ENCODE data around the gene USP6.
"Not testable (repeated sequence)": the region's sequence is repeated elsewhere in the genome, so short reads cannot be mapped to it uniquely, and the experiment has no call there.

USP6 gene

DNA sequence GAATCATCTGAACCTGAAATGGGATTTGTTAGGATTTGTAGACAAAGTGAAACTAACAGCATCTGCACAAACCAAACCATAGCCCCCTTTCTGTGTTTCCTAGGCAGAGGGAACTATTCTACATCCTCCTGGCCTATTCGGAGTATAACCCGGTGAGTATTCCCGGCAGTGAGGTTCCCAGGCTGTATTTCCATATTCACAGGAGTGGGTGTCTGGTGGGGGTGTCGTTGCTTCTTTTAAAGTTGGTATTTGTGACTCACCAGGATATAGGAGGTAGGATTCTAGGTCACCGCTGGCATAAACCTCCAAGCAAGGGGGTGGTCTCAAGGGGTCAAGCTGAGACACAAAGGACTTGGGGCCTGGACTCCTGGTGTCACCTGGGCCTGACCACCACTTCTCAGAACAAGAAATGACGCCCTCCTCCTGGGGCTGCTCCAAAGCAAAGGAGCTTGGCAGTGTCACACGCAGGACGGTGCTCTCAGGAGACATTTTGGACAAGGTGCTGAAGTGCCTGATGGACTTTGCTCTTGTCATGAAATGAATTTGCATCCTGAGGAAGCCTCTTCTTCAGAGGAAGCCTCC is 19.4 kb downstream of the USP6 start:
- not testable (repeated sequence) for DNase-seq; H3K9me3 ChIP-seq (ENCODE audit: control insufficient read depth, low read length); H3K27me3 ChIP-seq (replicated peaks; ENCODE audit: control insufficient read depth, insufficient read depth, low read length, poor library complexity, severe bottlenecking); H3K4me3 ChIP-seq (ENCODE audit: insufficient read depth, low read depth, low read length, poor library complexity, severe bottlenecking); H3K4me1 ChIP-seq (ENCODE audit: control insufficient read depth, insufficient read depth, low read length, poor library complexity, severe bottlenecking); H3K36me3 ChIP-seq (ENCODE audit: control insufficient read depth, insufficient read depth, low read length); H3K27ac ChIP-seq (ENCODE audit: insufficient read depth, low read length, poor library complexity, severe bottlenecking)

DNA sequence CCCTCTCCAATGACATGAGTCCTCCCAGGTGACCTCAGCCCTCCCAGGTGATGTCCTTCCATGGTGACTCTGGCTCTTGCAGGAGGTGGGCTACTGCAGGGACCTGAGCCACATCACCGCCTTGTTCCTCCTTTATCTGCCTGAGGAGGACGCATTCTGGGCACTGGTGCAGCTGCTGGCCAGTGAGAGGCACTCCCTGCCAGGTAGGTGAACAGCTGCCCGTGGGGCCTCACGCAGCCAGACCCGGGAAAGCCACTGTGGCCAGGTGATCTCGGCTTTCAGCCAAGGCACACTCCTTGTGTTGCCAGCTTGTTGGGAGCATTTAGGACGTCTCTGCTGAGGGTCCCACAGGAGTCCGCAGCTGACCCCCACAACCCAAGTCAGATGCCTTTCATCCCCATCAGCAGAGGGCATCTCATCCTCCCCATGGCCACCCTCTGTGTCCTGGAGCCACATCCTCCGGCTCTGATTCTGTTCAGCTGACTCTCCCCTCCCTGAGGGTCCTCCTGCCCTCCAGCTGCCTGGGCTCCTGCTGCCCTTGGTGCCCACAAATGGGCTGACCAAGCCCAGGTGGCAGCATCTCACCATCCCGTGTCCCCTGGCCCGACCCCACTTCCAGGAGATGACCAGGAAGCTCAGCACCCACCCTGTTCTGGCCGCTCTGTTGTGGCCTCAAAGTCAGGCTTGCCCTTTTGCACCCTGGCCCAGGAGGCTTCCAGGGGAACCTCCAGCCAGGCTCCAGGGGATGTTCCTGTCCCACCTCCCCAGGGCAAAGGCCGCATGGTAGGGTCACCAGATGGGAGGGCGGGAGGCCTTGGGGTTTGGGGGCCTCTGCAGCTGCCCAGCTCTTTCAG is 20.1 kb downstream of the USP6 start:
- no peak for DNase-seq
- Histone ChIP-seq H3K4me3 (ENCODE audit: insufficient read depth, low read depth, low read length, poor library complexity, severe bottlenecking) (no peak overlapping the region), H3K27ac (ENCODE audit: insufficient read depth, low read length, poor library complexity, severe bottlenecking) (no peak overlapping the region), H3K4me1 (ENCODE audit: control insufficient read depth, insufficient read depth, low read length, poor library complexity, severe bottlenecking) (no peaks in the 10 kb centered on the region), H3K27me3 (replicated peaks; ENCODE audit: control insufficient read depth, insufficient read depth, low read length, poor library complexity, severe bottlenecking) (no peaks in the 10 kb centered on the region), H3K36me3 (ENCODE audit: control insufficient read depth, insufficient read depth, low read length) (no peaks in the 10 kb centered on the region), H3K9me3 (ENCODE audit: control insufficient read depth, low read length) (no peaks in the 10 kb centered on the region)

GRCh38 chr17:5136580-5137412 is 21.0 kb downstream of the USP6 start:
- H3K9me3 ChIP-seq (ENCODE audit: control insufficient read depth, low read length); H3K4me3 ChIP-seq (ENCODE audit: insufficient read depth, low read depth, low read length, poor library complexity, severe bottlenecking); DNase-seq; H3K27ac ChIP-seq (ENCODE audit: insufficient read depth, low read length, poor library complexity, severe bottlenecking); H3K27me3 ChIP-seq (replicated peaks; ENCODE audit: control insufficient read depth, insufficient read depth, low read length, poor library complexity, severe bottlenecking); H3K4me1 ChIP-seq (ENCODE audit: control insufficient read depth, insufficient read depth, low read length, poor library complexity, severe bottlenecking); H3K36me3 ChIP-seq (ENCODE audit: control insufficient read depth, insufficient read depth, low read length): not testable (repeated sequence)

DNA sequence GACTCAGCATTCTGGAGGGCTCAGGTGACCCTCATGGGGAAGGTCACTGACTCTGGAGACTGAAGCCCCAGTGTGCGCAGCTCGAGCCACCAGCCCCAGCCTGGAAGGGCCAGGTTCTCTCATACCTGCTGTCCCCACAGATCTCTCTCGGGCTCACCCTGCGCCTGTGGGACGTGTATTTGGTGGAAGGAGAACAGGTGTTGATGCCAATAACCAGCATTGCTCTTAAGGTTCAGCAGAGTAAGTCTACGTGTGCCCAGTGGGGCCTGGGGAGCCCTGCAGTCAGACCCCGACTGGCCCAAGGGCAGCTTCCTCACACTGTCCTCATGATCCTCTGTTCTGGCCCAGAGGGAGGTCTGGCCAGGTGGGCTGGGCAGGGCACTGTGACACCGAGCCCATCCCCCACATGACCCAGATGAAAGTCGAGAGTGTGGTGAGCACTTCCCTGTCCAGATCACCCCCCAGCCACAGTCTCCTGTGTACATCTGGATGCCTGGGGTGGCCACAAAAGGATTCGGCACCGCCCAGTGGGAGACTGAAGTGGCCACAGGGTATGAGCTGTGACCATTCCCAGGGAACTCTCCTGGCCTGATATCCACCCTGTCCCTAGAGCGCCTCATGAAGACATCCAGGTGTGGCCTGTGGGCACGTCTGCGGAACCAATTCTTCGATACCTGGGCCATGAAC is 21.8 kb downstream of the USP6 start:
- not testable (repeated sequence) for H3K27ac ChIP-seq (ENCODE audit: insufficient read depth, low read length, poor library complexity, severe bottlenecking); H3K27me3 ChIP-seq (replicated peaks; ENCODE audit: control insufficient read depth, insufficient read depth, low read length, poor library complexity, severe bottlenecking); DNase-seq; H3K9me3 ChIP-seq (ENCODE audit: control insufficient read depth, low read length); H3K36me3 ChIP-seq (ENCODE audit: control insufficient read depth, insufficient read depth, low read length); H3K4me1 ChIP-seq (ENCODE audit: control insufficient read depth, insufficient read depth, low read length, poor library complexity, severe bottlenecking); H3K4me3 ChIP-seq (ENCODE audit: insufficient read depth, low read depth, low read length, poor library complexity, severe bottlenecking)

DNA sequence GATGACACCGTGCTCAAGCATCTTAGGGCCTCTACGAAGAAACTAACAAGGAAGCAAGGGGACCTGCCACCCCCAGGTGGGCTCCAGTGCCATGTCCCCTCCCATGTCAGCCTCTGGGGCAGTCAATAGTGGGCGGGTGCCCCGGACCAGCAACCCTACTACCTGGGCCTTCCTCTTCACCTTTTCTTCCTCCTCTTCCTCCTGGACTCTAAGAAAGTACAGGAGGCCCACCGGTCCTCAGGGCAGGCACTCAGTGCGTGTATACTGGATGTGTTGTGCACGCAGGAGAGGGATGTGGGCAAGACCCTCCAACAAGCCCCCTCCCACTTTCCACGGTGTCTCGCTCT is 22.3 kb downstream of the USP6 start:
- not testable (repeated sequence) for H3K36me3 ChIP-seq (ENCODE audit: control insufficient read depth, insufficient read depth, low read length); H3K4me3 ChIP-seq (ENCODE audit: insufficient read depth, low read depth, low read length, poor library complexity, severe bottlenecking); H3K4me1 ChIP-seq (ENCODE audit: control insufficient read depth, insufficient read depth, low read length, poor library complexity, severe bottlenecking); H3K27ac ChIP-seq (ENCODE audit: insufficient read depth, low read length, poor library complexity, severe bottlenecking); DNase-seq; H3K9me3 ChIP-seq (ENCODE audit: control insufficient read depth, low read length); H3K27me3 ChIP-seq (replicated peaks; ENCODE audit: control insufficient read depth, insufficient read depth, low read length, poor library complexity, severe bottlenecking)

GRCh38 chr17:5138616-5139457 is 23.0 kb downstream of the USP6 start:
- Histone ChIP-seq H3K4me1 (ENCODE audit: control insufficient read depth, insufficient read depth, low read length, poor library complexity, severe bottlenecking) (no peaks in the 10 kb centered on the region), H3K4me3 (ENCODE audit: insufficient read depth, low read depth, low read length, poor library complexity, severe bottlenecking) (no peak overlapping the region), H3K36me3 (ENCODE audit: control insufficient read depth, insufficient read depth, low read length) (no peaks in the 10 kb centered on the region), H3K27ac (ENCODE audit: insufficient read depth, low read length, poor library complexity, severe bottlenecking) (no peak overlapping the region), H3K9me3 (ENCODE audit: control insufficient read depth, low read length) (no peaks in the 10 kb centered on the region), H3K27me3 (replicated peaks; ENCODE audit: control insufficient read depth, insufficient read depth, low read length, poor library complexity, severe bottlenecking) (no peaks in the 10 kb centered on the region)
- DNase-seq: no peak

DNA sequence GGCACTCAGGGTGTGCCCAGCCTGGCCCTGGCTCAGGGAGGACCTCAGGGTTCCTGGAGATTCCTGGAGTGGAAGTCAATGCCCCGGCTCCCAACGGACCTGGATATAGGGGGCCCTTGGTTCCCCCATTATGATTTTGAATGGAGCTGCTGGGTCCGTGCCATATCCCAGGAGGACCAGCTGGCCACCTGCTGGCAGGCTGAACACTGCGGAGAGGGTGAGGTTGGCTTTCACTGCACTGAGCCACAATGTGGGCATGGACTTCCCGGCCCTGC is 23.6 kb downstream of the USP6 start:
- no peaks in the 10 kb centered on the region for H3K9me3 ChIP-seq (ENCODE audit: control insufficient read depth, low read length)
- no peaks in the 10 kb centered on the region for H3K36me3 ChIP-seq (ENCODE audit: control insufficient read depth, insufficient read depth, low read length)
- no peak overlapping the region for H3K27ac ChIP-seq (ENCODE audit: insufficient read depth, low read length, poor library complexity, severe bottlenecking)
- H3K4me3 ChIP-seq (ENCODE audit: insufficient read depth, low read depth, low read length, poor library complexity, severe bottlenecking): no peak overlapping the region
- H3K4me1 ChIP-seq (ENCODE audit: control insufficient read depth, insufficient read depth, low read length, poor library complexity, severe bottlenecking): no peaks in the 10 kb centered on the region
- H3K27me3 ChIP-seq (replicated peaks; ENCODE audit: control insufficient read depth, insufficient read depth, low read length, poor library complexity, severe bottlenecking): no peaks in the 10 kb centered on the region
- no peak for DNase-seq

DNA sequence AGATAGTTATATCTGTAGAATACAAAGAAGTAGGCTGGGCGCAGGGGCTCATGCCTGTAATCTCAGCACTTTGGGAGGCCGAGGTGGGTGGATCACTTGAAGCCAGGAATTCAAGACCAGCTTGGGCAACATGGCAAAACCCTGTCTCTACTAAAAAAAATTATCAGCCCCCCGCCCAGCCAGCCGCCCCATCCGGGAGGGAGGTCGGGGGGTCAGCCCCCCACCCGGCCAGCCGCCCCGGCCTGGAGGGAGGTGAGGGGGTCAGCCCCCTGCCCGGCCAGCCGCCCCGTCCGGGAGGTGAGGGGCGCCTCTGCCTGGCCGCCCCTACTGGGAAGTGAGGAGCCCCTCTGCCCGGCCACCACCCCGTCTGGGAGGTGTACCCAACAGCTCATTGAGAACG is 27.0 kb downstream of the USP6 start:
- not testable (repeated sequence) for H3K36me3 ChIP-seq (ENCODE audit: control insufficient read depth, insufficient read depth, low read length); H3K4me1 ChIP-seq (ENCODE audit: control insufficient read depth, insufficient read depth, low read length, poor library complexity, severe bottlenecking); H3K9me3 ChIP-seq (ENCODE audit: control insufficient read depth, low read length); H3K27me3 ChIP-seq (replicated peaks; ENCODE audit: control insufficient read depth, insufficient read depth, low read length, poor library complexity, severe bottlenecking); H3K27ac ChIP-seq (ENCODE audit: insufficient read depth, low read length, poor library complexity, severe bottlenecking); H3K4me3 ChIP-seq (ENCODE audit: insufficient read depth, low read depth, low read length, poor library complexity, severe bottlenecking); DNase-seq

GRCh38 chr17:5146122-5146521 is 30.3 kb downstream of the USP6 start:
- not testable (repeated sequence) for H3K4me1 ChIP-seq (ENCODE audit: control insufficient read depth, insufficient read depth, low read length, poor library complexity, severe bottlenecking); H3K36me3 ChIP-seq (ENCODE audit: control insufficient read depth, insufficient read depth, low read length); H3K9me3 ChIP-seq (ENCODE audit: control insufficient read depth, low read length); H3K27ac ChIP-seq (ENCODE audit: insufficient read depth, low read length, poor library complexity, severe bottlenecking); H3K27me3 ChIP-seq (replicated peaks; ENCODE audit: control insufficient read depth, insufficient read depth, low read length, poor library complexity, severe bottlenecking); H3K4me3 ChIP-seq (ENCODE audit: insufficient read depth, low read depth, low read length, poor library complexity, severe bottlenecking); DNase-seq
